T-helper 2 cell treated with Interferon-gamma antibody and Interleukin-4, amounts not matched to agents 100 ng/mL and 5 ng/mL, for 36 hours (primary cell): ENCODE results near the gene PPBP. TPM values are rescaled to one million over a fixed set of nuclear protein-coding genes. Genes with fewer than 3 reads are reported as not detected.
"Not testable (repeated sequence)": the region's sequence is repeated elsewhere in the genome, so short reads cannot be mapped to it uniquely, and the experiment has no call there.

Experiments
- intact Hi-C: fragments of 100-400 bp; cut with micrococcal nuclease; formaldehyde crosslinking; loops from one replicate; pipeline ENCODE4 v1.15.1; 2023
- total RNA-seq: library from RNA; stranded (reverse); gene quantifications from 2 replicates; pipeline ENCODE4 v1.2.3, GENCODE V29; 2022

PPBP gene
- total RNA-seq, 1 donor from 2014 or later, result not detected

DNA sequence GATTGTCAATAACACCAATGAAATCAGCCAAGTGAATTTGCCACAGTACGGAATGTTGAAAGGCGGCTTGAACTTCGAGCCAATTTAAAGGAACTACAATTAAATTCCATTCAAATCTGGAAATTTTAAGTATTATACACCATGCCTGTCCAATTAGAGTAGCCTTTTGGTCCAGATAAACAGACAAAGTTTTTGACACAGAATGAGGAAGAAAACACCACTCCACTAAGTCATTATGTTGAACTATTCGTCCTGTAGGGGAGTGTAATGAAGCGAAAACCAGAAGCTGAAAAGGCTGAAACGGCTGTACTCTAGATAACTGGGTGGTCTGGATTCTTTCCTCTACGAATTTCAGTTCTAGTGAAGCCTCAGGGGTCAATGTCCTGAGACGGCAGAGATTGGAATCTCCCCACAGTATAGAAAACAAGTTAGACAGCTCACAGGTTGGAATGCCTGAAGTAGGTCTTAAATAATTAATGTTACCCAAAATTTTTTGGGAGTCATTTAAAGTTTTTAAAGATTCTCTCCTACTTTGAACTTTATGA, 37.5 kb downstream of the PPBP start:
- intact Hi-C loops, result not testable (repeated sequence)

- intact Hi-C loops, result no loop called here
Observed at GRCh38 chr4:73948990-73949706, 38.8 kb downstream of the PPBP start.

- intact Hi-C loops, result no loop called here
Observed at GRCh38 chr4:73948291-73948690, 39.7 kb downstream of the PPBP start.

DNA sequence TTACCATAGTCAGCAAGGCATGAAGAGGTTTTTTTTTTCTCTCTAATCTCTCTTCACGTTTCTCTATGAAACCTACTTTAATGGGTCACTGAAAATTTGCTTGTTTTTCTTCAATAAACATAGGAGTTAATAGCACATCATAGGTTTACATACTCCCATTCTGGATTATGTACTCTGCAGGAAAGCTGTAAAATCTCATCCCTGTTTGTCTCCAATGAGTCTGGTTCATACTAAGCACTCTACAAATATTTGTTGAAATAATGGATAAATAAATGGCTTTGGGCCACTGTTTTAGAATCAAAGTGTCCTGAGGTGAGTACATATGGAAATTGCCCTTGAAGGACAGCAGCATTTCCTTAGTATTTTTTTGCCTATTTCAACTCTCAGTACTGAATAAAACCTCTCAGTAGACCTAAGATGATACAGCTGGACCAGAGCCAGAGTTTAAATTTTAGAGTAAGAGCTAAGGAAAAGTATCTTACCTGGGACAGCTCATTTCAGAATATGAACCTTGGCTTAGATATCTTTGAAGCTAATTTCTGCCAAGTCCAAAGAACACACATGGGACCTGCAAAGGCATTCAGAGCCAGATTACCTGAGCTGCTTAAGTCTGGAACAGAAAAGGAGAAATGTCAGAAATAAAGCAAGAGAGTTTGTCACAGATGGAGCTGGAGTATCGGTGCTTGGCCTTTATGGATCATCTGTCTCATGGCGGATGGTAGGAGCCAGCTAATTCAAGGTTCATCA, 40.6 kb downstream of the PPBP start:
- intact Hi-C loops, result no loop called here

DNA sequence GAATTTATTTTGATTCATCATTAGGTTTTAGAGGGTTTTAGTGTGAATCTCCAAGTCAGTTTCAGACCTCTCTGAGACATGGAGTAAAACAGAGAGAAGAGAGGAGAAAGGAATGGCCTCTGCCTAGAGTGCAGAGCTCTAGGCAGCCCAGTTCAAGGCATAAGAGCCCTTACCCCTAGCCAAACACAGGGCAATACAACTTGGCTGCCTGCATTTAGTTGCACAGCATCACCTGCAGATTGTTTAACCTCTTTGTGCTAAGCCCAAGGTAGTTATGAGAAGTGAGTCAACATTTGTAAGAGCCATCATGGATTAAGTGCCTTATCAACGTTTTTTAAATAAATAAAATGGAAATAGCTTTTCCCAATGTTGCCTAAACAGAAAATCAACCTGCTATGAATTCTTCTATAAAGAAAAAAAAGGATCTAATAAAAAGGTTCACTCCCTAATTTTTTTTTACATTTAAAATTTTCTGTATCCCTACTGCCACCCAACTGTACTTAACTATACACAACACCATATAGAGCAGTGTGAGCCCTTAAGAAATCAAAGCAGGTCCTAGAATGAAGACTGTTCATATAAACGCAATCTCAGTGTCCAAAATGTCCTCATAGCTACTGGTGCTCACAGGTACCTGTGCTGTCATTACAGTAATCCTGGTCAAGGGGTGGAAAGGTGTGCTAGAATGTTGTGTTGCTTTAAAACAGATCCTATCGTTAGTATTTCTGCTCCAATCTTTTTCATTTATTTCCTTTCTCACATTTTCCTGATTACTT, 42.1 kb downstream of the PPBP start:
- intact Hi-C loops, result no loop called here

DNA sequence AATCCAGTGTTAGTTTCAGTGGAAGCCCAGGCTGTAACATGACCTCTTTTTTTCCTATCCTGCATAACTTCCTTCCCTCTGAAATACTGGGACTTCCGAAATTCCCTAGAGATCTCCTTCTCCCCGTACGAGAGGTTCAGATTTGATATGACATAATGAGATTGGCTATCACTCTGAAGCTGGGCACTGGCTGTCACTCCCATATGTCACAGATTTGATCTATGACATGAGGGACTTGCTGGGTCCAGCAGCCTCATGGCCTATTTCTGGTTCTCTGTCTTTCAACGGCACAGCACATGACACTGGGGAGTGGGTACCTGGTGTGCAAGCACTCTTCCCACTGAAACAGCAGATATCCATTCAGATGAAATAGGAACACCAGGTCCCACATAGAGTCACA, 42.9 kb downstream of the PPBP start:
- intact Hi-C loops, result no loop called here

DNA sequence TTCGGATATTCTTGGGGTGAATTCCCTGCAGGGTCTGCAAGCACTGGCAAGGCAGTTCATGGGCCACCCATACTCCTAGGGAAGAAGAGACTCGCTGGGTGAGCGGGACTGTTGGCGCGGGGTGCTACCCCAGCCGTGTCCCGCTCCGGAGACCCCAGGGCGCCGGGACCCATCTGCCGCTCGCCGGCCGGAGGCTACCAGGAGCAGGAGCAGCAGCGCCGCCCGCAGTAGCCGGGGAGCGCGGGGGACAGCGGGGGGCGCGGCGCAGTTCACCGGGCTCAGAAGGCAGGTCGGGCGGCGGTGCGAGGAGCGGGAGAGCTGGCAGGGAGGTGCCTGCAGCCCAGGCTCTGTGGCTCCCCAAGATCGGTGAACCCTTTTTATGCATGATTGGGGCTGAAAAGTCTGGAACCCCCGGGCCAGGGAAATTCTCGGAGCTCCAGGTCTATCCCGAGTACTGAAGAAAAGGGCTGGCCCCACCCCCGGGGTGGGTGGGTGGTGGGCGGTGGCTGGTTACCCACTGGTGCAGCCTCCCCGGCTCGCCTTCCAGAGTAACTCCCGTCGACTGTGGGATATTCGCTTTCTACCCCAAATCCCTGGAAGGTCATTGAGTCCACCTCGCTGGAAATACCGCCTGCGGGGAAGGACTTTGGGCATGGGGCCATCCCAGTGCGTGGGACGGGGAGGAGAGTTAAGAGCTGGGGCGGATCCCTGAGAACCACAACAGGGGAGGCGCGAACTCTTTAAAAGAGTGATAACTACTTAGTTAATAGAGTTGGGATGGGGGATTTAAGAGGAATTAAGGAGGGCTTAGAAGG, 43.7 kb downstream of the PPBP start:
- intact Hi-C loops, result no loop called here

DNA sequence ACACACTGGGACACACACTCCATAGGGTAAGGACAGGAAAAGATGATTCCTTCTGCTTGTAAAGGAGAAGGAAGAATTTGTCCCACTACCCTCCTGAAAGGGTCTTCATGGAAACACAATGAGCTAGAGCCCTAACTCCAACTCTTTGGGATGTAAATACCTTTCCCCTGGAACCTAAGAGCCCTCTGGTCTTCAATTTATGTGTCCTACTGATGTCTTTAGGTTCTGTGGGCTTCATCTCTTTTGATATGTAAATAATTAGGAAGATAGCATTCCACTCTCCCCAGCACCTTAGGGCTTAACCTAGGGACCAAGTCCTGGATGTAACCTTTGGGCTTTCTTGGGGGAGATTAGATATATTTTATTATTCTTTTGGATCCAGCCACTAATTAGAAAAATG, 44.4 kb downstream of the PPBP start:
- intact Hi-C loops, result no loop called here

DNA sequence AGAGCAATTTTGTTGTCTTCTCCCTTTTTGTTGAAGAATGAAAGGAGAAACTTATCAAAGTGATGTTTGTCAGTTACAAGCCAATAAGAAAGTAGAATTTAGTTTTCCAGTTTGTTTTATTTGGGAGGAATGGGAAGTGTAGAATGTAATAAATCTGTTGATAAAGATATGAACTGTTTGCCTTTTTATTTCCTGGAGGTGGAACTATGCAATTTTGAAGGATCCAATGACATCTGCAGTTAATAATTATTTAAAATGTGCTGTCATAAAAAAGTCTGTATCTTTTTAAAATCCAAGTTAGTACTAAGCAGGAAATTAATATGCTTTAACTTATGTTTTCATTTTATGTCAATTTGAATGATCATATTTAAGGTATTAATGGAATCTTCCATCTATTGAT, 51.0 kb downstream of the PPBP start:
- intact Hi-C loops, result no loop called here

Other genes with a start within 250 kb of the PPBP start
- gene CXCL8, start 247.6 kb downstream of the PPBP start, total RNA-seq, result 2.2 and 2.3 TPM in 2 replicates
- not detected in 2 replicates for gene CXCL6, start 151.5 kb downstream of the PPBP start, total RNA-seq
- not detected in 2 replicates for gene PF4V1, start 134.9 kb downstream of the PPBP start, total RNA-seq
- not detected in 2 replicates for gene CXCL1, start 118.8 kb downstream of the PPBP start, total RNA-seq
- not detected in 2 replicates for gene PF4, start 6.2 kb downstream of the PPBP start, total RNA-seq
- not detected in 2 replicates for gene CXCL5, start 10.5 kb upstream of the PPBP start, total RNA-seq
- not detected in 2 replicates for gene CXCL3, start 50.5 kb upstream of the PPBP start, total RNA-seq
- gene CXCL2, start 111.0 kb upstream of the PPBP start, total RNA-seq, result not detected in 2 replicates
- 7.4 and 9.1 TPM in 2 replicates for gene MTHFD2L, start 169.9 kb upstream of the PPBP start, total RNA-seq